Body of pancreas (tissue), 4 donors: ENCODE data around the gene SCAF4. TPM values are rescaled to one million over a fixed set of nuclear protein-coding genes. Genes with fewer than 3 reads are reported as not detected.

ENCODE experiments used
- ATAC-seq: fragments of 150-250 bp; one replicate; pipeline ENCODE4 v1.9.1; 2016
- DNase-seq, 4 donors: peaks; one replicate each; pipeline ENCODE4 v3.0.0-alpha.2; 2019
- H3K27ac ChIP-seq, 4 donors: fragments of 200-600 bp; sonication (generic); 1 replicate in 3 of 4; 2 replicates in 1 of 4; pipeline versions ENCODE4 v1.5.1 to v1.6.1; 2016 to 2019; ENCODE audit warnings: mild to moderate bottlenecking in 1 of 4, mixed read lengths in 1 of 4, moderate library complexity in 1 of 4
- H3K27me3 ChIP-seq, 2 donors: fragments of 200-600 bp; sonication (generic); one replicate each; pipeline ENCODE4 v1.6.0; 2016; ENCODE audit warnings: mild to moderate bottlenecking in 1 of 2
- H3K36me3 ChIP-seq, 2 donors: fragments of 200-600 bp; sonication (generic); replicated peaks in 1 of 2; 2 replicates each; pipeline ENCODE4 v1.5.1; 2016; ENCODE audit warnings: low read depth in 2 of 2; ENCODE audit not compliant: insufficient read depth in 1 of 2
- H3K4me1 ChIP-seq: fragments of 200-600 bp; sonication (generic); one replicate; pipeline ENCODE4 v1.6.0; 2016
- H3K4me3 ChIP-seq, 2 donors: fragments of 200-600 bp; sonication (generic); 1 replicate in 1 of 2; 2 replicates in 1 of 2; pipeline ENCODE4 v1.5.1; 2016 to 2019
- H3K9me3 ChIP-seq, 3 donors: fragments of 200-600 bp; sonication (generic); 1 replicate in 2 of 3; 2 replicates in 1 of 3; pipeline ENCODE4 v1.5.1; 2016
- POLR2A ChIP-seq, 3 donors: fragments of 450-650 bp; IDR thresholded peaks; one replicate each; pipeline ENCODE4 v1.6.1; 2016; ENCODE audit warnings: antibody characterized with exemption in 3 of 3, mild to moderate bottlenecking in 2 of 3
- WGBS, 2 donors: methylation state at CpG; one replicate each; pipeline ENCODE4 v1.1.5; 2017; 5-methylcytosine and 5-hydroxymethylcytosine counted together
- intact Hi-C: fragments of 100-400 bp; cut with DNase I; formaldehyde crosslinking; loops from one replicate; pipeline ENCODE4 v1.15.1; 2023
- total RNA-seq, 2 donors: library from RNA; depleted of rRNA; stranded (reverse); fragments of >200 nt; gene quantifications; one replicate each; pipeline ENCODE4 v1.1.0, GENCODE V29; 2016
- TF ChIP-seq, protein P1 (sequence below), 7 experiments: fragments of 450-650 bp in 4 of 7; fragments of 200-600 bp in 3 of 7; sonication (generic) in 3 of 7; IDR thresholded peaks; one replicate each; pipeline ENCODE4 v1.5.1; 2016 to 2019; ENCODE audit warnings: antibody characterized with exemption in 7 of 7

The SCAF4 gene
- total RNA-seq, 2 donors from 2014 or later, result 9.2 to 11.4 TPM

DNA sequence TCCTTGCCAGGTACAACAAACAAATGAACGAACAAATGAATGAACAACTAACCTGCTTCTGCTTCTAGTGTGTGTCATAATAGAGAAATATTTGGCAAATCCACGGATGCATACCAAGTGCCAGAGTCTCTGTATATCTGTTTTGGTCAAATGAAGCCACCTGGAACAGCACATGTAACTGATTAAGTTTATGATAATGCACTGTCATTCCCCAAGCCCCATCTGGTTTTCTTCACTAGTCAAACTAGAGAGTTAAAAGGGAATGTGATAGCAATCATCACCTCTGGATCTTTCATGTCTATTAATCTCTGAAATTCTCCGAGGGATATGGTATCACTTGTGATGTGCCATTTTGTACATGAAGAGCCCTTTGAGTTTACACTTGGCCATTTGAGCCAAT lies 21.0 kb upstream of the SCAF4 start:
- 65 to 67% methylated on average over 3 of the region's 3 CpGs for WGBS, 2 donors
- Histone ChIP-seq H3K9me3 (no peaks in the 10 kb centered on the region), H3K36me3 (no peaks in the 10 kb centered on the region), H3K27ac (no peak overlapping the region), H3K4me3 (no peak overlapping the region), H3K27me3 (no peaks in the 10 kb centered on the region), H3K4me1 (no peaks in the 10 kb centered on the region)
- intact Hi-C loops, result no loop called here
- DNase-seq (no peak), ATAC-seq (no peak)
- TF ChIP-seq POLR2A (IDR thresholded peaks at IDR 0.05), result no peak
- TF ChIP-seq, protein P1, sequence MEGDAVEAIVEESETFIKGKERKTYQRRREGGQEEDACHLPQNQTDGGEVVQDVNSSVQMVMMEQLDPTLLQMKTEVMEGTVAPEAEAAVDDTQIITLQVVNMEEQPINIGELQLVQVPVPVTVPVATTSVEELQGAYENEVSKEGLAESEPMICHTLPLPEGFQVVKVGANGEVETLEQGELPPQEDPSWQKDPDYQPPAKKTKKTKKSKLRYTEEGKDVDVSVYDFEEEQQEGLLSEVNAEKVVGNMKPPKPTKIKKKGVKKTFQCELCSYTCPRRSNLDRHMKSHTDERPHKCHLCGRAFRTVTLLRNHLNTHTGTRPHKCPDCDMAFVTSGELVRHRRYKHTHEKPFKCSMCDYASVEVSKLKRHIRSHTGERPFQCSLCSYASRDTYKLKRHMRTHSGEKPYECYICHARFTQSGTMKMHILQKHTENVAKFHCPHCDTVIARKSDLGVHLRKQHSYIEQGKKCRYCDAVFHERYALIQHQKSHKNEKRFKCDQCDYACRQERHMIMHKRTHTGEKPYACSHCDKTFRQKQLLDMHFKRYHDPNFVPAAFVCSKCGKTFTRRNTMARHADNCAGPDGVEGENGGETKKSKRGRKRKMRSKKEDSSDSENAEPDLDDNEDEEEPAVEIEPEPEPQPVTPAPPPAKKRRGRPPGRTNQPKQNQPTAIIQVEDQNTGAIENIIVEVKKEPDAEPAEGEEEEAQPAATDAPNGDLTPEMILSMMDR (IDR thresholded peaks at IDR 0.05), result no peak

DNA sequence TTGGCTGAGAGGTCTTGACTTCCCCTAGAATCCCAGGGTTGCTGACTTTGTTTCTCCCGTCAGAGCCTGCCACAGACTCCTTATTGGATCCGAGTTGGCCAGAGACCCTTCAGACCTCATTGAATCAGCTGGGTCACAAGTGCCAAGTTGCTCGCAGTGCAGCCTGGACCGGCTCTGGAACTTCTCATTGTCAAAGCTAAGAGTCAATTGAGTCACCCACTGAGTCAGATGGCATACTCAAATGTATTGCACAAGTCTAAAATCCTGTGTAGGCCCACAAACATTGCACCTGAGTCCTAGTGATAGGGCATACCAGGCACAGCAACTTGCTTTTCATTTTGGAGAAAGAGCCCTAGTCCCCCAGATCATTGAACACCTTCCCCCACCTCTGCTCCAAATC lies 20.4 kb upstream of the SCAF4 start:
- Histone ChIP-seq H3K27ac (no peak overlapping the region), H3K9me3 (no peaks in the 10 kb centered on the region), H3K4me3 (no peak overlapping the region), H3K4me1 (no peaks in the 10 kb centered on the region), H3K27me3 (no peaks in the 10 kb centered on the region), H3K36me3 (no peaks in the 10 kb centered on the region)
- intact Hi-C loops, result no loop called here
- TF ChIP-seq, protein P1 (IDR thresholded peaks at IDR 0.05), result no peak
- no peak for TF ChIP-seq POLR2A (IDR thresholded peaks at IDR 0.05)
- WGBS, 2 donors, result 82 to 92% methylated on average over 3 to 4 of the region's 4 CpGs
- DNase-seq, result no peak
- no peak for ATAC-seq

DNA sequence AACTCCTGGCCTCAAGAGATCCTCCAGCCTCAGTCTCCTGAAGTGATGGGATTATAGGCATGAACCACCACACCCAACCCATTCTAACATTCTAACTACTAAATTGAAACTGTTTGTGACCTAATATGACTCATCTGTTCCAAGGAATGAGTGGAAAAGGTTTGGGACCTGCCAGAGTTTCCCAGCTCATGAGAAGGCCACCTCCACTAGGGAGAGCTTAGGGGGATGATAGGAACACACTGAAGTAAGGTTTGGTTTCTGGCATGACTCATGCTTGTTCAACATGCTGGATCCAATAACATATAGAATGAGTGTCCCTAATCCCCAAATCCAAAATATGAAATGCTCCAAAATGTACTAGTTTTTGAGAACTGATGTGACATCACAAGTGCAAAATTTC lies 18.9 kb upstream of the SCAF4 start:
- H3K9me3 ChIP-seq, result no peaks in the 10 kb centered on the region
- H3K27me3 ChIP-seq, result no peaks in the 10 kb centered on the region
- H3K4me1 ChIP-seq, result no peaks in the 10 kb centered on the region
- no peak overlapping the region for H3K27ac ChIP-seq
- intact Hi-C loops, result no loop called here
- H3K4me3 ChIP-seq, result no peak overlapping the region
- no peak for TF ChIP-seq POLR2A (IDR thresholded peaks at IDR 0.05)
- TF ChIP-seq, protein P1 (IDR thresholded peaks at IDR 0.05), result no peak
- ATAC-seq (no peak), DNase-seq (no peak)
- no peaks in the 10 kb centered on the region for H3K36me3 ChIP-seq

DNA sequence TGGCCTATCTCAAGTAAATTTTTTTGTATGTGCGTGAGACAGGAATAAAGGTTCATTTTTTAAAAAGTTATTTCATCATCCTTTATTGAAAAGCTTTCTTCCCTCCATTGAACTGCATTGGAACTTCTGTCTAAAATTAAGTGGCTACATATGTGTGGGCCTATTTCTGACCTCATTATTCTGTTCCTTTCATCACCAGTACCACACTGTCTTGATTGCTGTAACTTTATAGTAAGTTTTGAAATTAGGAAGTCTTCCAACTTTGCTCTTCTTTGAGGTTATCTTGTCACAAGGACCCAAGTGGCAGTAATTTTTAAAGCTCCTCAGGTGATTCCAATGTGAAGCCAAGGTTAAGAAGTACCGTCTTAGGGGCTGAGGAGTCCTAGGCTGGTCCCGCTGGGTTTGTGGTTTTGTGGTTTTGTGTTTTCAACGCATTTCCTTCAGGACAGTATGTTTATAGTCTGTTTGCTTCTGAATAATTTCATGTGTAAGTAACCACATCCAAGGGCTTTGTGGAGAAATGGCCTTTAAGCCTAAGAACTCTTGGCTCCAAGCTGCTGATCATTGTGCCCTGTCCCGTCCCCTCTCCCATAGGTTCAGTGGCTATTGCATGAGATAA lies 12.4 kb upstream of the SCAF4 start:
- H3K4me3 ChIP-seq, result no peak overlapping the region
- no peaks in the 10 kb centered on the region for H3K4me1 ChIP-seq
- DNase-seq (no peak), ATAC-seq (no peak)
- no peaks in the 10 kb centered on the region for H3K9me3 ChIP-seq
- 80 to 90% methylated on average over 5 of the region's 5 CpGs for WGBS, 2 donors
- H3K36me3 ChIP-seq, result no peaks in the 10 kb centered on the region
- intact Hi-C loops, result no loop called here
- H3K27me3 ChIP-seq, result no peaks in the 10 kb centered on the region
- no peak for TF ChIP-seq POLR2A (IDR thresholded peaks at IDR 0.05)
- TF ChIP-seq, protein P1 (IDR thresholded peaks at IDR 0.05), result no peak
- H3K27ac ChIP-seq, result no peak overlapping the region

DNA sequence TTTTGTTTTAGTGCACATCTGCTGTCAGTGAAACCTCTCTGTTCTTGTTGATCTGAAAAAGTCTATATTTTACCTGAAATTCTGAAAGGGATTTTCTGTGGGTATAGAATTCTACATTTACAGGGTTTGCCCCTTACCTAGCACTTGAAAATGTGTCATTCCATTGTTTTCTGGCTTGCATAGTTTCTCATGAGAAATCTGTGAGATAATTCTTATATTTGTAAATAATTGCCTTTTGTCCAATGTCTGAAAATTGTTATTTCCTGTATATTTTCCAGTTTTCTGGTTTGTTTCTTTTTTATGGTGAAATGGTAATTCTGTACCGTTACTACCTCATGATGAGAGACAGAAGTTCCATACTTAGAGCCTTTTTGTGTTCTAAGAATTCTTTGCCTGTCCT lies 11.8 kb upstream of the SCAF4 start:
- WGBS, 2 donors, result 87 to 90% methylated on average over 1 of the region's 1 CpG
- no peak for TF ChIP-seq POLR2A (IDR thresholded peaks at IDR 0.05)
- TF ChIP-seq, protein P1 (IDR thresholded peaks at IDR 0.05), result no peak
- Histone ChIP-seq H3K36me3 (no peaks in the 10 kb centered on the region), H3K27ac (no peak overlapping the region), H3K9me3 (no peaks in the 10 kb centered on the region), H3K4me1 (no peaks in the 10 kb centered on the region), H3K27me3 (no peaks in the 10 kb centered on the region), H3K4me3 (no peak overlapping the region)
- intact Hi-C loops, result no loop called here
- ATAC-seq (no peak), DNase-seq (no peak)
